KMS-11 (cell line): ENCODE measurements around the gene CIAO2B.
A peak's percentile ranks its signal among the peaks of the same experiment; 100 is the strongest.

ENCODE experiments used
- H2AFZ ChIP-seq: fragments of 200-600 bp; sonication (generic); 2 replicates; pipeline ENCODE4 v1.6.1; 2016; ENCODE audit warnings: antibody characterized with exemption, mixed run types, low read depth
- H3K27ac ChIP-seq: fragments of 200-600 bp; sonication (generic); 2 replicates; pipeline ENCODE4 v1.6.1; 2016; ENCODE audit warnings: mild to moderate bottlenecking, mixed run types
- H3K27me3 ChIP-seq: fragments of 200-600 bp; sonication (generic); 2 replicates; pipeline ENCODE4 v1.6.1; 2017; ENCODE audit warnings: mild to moderate bottlenecking, low read depth, mixed run types, moderate library complexity; ENCODE audit not compliant: insufficient read depth
- H3K36me3 ChIP-seq: fragments of 200-600 bp; sonication (generic); 2 replicates; pipeline ENCODE4 v1.6.1; 2017; ENCODE audit warnings: mild to moderate bottlenecking, mixed run types; ENCODE audit not compliant: insufficient read depth
- H3K4me1 ChIP-seq: fragments of 200-600 bp; sonication (generic); 2 replicates; pipeline ENCODE4 v1.6.1; 2016; ENCODE audit warnings: mild to moderate bottlenecking, low read depth, mixed run types; ENCODE audit not compliant: poor library complexity, severe bottlenecking
- H3K4me2 ChIP-seq: fragments of 200-600 bp; sonication (generic); 2 replicates; pipeline ENCODE4 v1.7.0; 2016; ENCODE audit warnings: mild to moderate bottlenecking, mixed run types
- H3K4me3 ChIP-seq: fragments of 200-600 bp; sonication (generic); IDR thresholded peaks from 2 replicates; pipeline ENCODE4 v1.6.1; 2017; ENCODE audit warnings: low read depth, low read length, mixed read lengths; ENCODE audit not compliant: insufficient read depth
- H3K79me2 ChIP-seq: fragments of 200-600 bp; sonication (generic); 2 replicates; pipeline ENCODE4 v1.6.1; 2016; ENCODE audit warnings: low read depth, mixed run types; ENCODE audit not compliant: insufficient read depth
- H3K9ac ChIP-seq: fragments of 200-600 bp; sonication (generic); 2 replicates; pipeline ENCODE4 v1.6.1; 2016; ENCODE audit warnings: mild to moderate bottlenecking, mixed run types
- H4K20me1 ChIP-seq: fragments of 200-600 bp; sonication (generic); 2 replicates; pipeline ENCODE4 v1.6.1; 2016; ENCODE audit warnings: mild to moderate bottlenecking, mixed run types; ENCODE audit not compliant: insufficient read depth
- TF ChIP-seq, protein P1 (sequence below): fragments of 200-600 bp; sonication (generic); conservative IDR thresholded peaks from 2 replicates; pipeline ENCODE4 v1.6.1; 2017; ENCODE audit warnings: low read depth, mild to moderate bottlenecking, antibody characterized with exemption, low read length, moderate library complexity, mixed read lengths

The CIAO2B gene

DNA sequence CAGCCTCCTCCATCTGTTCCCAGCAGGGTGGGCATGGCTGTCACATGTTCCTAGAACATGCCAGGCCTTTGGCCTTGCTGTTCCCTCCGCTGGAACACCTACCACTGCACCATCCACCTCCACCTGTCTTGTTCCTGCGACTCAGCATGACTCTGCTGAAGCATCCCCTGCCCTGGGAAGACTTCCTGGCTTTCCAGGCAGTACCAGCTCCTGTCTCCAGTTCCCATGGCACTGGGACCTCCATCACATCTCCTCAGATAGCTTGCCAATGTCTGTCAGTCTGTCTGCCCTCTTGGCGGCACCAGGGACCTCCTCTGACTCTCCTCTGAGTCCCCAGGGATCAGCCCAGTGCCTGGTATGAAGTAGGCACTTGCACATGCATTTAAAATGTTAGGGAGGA, 38.2 kb downstream of the CIAO2B start:
- Histone ChIP-seq H3K9ac (no peak overlapping the region), H3K27me3 (no peaks in the 10 kb centered on the region), H4K20me1 (no peaks in the 10 kb centered on the region), H2AFZ (no peak overlapping the region), H3K4me1 (peaks cover 11% of the 10 kb centered on the region), H3K4me3 (no peak overlapping the region), H3K4me2 (no peak overlapping the region), H3K79me2 (no peaks in the 10 kb centered on the region), H3K36me3 (no peaks in the 10 kb centered on the region), H3K27ac (no peak overlapping the region)
- TF ChIP-seq, protein P1, sequence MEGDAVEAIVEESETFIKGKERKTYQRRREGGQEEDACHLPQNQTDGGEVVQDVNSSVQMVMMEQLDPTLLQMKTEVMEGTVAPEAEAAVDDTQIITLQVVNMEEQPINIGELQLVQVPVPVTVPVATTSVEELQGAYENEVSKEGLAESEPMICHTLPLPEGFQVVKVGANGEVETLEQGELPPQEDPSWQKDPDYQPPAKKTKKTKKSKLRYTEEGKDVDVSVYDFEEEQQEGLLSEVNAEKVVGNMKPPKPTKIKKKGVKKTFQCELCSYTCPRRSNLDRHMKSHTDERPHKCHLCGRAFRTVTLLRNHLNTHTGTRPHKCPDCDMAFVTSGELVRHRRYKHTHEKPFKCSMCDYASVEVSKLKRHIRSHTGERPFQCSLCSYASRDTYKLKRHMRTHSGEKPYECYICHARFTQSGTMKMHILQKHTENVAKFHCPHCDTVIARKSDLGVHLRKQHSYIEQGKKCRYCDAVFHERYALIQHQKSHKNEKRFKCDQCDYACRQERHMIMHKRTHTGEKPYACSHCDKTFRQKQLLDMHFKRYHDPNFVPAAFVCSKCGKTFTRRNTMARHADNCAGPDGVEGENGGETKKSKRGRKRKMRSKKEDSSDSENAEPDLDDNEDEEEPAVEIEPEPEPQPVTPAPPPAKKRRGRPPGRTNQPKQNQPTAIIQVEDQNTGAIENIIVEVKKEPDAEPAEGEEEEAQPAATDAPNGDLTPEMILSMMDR, result no peak

DNA sequence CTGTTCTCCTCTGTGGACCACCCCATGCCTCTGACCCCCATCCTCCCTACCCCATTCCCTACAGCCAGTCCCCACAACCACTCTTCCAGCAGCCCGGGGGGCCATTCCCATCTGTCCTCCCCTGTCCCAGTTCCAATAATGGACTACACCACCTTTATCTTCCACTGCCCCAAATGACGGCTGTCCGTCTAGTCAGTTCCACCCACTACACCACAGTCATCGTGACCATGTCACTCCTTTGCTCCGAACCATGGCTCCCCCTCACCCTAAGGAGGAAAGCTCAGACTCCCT, 38.6 kb downstream of the CIAO2B start:
- Histone ChIP-seq H3K79me2 (no peaks in the 10 kb centered on the region), H3K4me1 (peaks cover 11% of the 10 kb centered on the region), H3K36me3 (no peaks in the 10 kb centered on the region), H3K27ac (no peak overlapping the region), H3K27me3 (no peaks in the 10 kb centered on the region), H3K9ac (no peak overlapping the region), H3K4me2 (no peak overlapping the region), H3K4me3 (no peak overlapping the region), H2AFZ (no peak overlapping the region), H4K20me1 (no peaks in the 10 kb centered on the region)
- TF ChIP-seq, protein P1, result no peak

DNA sequence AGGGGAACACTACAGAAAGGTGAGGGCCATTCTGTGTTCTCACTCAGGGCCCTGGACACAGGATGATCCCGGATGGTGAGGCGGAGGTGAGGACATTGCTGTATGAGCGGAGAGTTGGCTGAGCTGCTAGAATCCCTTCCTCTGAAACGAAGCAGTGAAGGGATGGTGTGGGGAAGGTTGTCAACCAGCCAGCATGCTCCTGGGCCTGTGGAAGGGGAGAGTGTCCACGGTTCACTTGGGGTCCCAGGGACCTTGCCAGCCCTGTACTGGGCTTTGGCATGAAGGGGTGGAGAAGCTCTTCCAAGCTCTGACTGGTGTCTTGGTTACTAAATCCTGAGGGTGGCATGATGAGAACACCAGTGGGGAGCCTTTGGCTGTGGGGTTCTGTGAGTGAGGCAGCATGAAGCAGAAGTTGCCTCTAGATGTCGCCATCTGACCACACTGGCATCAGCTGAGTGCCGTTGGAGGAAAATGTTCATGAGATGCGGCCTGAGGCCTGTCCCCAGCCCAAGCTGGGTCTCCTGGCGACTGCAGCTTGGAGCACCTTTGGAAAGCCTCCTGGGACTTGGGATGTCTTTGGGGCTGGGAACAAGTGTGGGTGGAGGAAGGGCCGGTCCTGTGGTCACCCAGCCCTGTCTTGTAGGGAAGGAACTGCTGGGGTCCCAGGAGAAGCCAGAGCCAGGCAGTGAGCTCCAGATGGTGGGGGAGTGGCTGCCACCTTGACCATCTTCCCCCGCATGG, 39.1 kb downstream of the CIAO2B start:
- Histone ChIP-seq H3K27me3 (no peaks in the 10 kb centered on the region), H3K4me1 (peaks cover 10% of the 10 kb centered on the region), H3K4me3 (no peak overlapping the region), H3K27ac (no peak overlapping the region), H3K36me3 (no peaks in the 10 kb centered on the region), H2AFZ (no peak overlapping the region), H3K79me2 (no peaks in the 10 kb centered on the region), H4K20me1 (no peaks in the 10 kb centered on the region), H3K9ac (no peak overlapping the region), H3K4me2 (no peak overlapping the region)
- TF ChIP-seq, protein P1, result peak; percentile 72

DNA sequence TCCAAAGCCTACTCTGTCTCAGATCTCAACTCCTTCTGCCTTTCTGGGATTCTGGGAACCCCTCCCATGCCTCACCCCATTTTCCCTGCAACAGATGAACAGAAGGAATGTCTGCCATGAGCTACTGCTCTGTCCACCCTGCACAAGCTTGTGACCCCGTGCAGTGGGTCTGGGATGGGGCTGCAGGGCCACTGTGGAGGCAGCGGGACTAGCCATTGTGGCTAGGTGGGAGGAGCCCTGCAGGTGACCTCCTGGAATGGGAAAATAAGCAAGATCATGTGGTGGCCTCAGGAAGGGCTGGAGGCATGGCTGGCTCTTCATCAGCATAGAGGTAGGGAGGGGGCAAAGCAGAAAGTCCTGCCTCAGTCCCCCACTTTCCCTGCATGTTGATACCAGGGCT, 40.1 kb downstream of the CIAO2B start:
- Histone ChIP-seq H3K36me3 (no peaks in the 10 kb centered on the region), H3K79me2 (no peaks in the 10 kb centered on the region), H3K4me1 (peaks cover 4% of the 10 kb centered on the region), H3K9ac (no peak overlapping the region), H3K27ac (no peak overlapping the region), H3K27me3 (no peaks in the 10 kb centered on the region), H4K20me1 (no peaks in the 10 kb centered on the region), H3K4me3 (no peak overlapping the region), H3K4me2 (no peak overlapping the region), H2AFZ (no peak overlapping the region)
- TF ChIP-seq, protein P1, result no peak
